GM12878 (cell line): Measurements from ENCODE around the gene HSD17B1. TPM values are rescaled to one million over a fixed set of nuclear protein-coding genes. Genes with fewer than 3 reads are reported as not detected.

ENCODE experiments used
- ATAC-seq: fragments of 200-7000 bp; cut with Tn5 transposase; 3 replicates; pipeline ENCODE4 v1.9.1; 2020; ENCODE audit warnings: mild to moderate bottlenecking, moderate library complexity
- BruUV-seq: library from RNA; stranded (reverse); fragments of 400-500 nt; replicated peaks from 2 replicates; lab custom pipeline; 2021; lab: Mats Ljungman, UMichigan
- CTCF ChIA-PET: fragments of 300-600 bp; sonication (Branson Sonifier 250); formaldehyde crosslinking; extraction: SDS; loops from one replicate; lab custom pipeline; 2021; ENCODE audit warnings: inconsistent platforms; lab: Yijun Ruan, JAX
- POLR2A ChIA-PET: fragments of 350-600 bp; formaldehyde crosslinking; extraction: SDS; loops from one replicate; lab custom pipeline; 2021; ENCODE audit warnings: inconsistent platforms; lab: Charles Lee
- RAD21 ChIA-PET: fragments of 300-600 bp; sonication (Branson Sonifier 250); formaldehyde crosslinking; loops from one replicate; lab custom pipeline; 2023; ENCODE audit warnings: antibody characterized with exemption; ENCODE audit not compliant: unreplicated experiment; lab: Charles Lee
- SMC1A ChIA-PET: fragments of 300-600 bp; sonication (Branson Sonifier 250); formaldehyde crosslinking; loops from one replicate; lab custom pipeline; 2023; ENCODE audit not compliant: unreplicated experiment, uncharacterized antibody; lab: Charles Lee
- DNase-seq: peaks from one replicate; pipeline ENCODE4 v3.0.0-alpha.2; 2011; ENCODE audit warnings: low read depth, low spot score
- FAIRE-seq: peaks from 3 replicates; lab custom pipeline; 2011; peaks lifted over from hg19 to GRCh38; lab: Jason Lieb, UNC
- H2AFZ ChIP-seq: 2 replicates; pipeline ENCODE4 v1.6.0; 2011; ENCODE audit warnings: low read depth, low read length, control low read depth; ENCODE audit not compliant: control insufficient read depth
- H3K27ac ChIP-seq: 2 replicates; pipeline ENCODE4 v1.5.1; 2011; ENCODE audit warnings: control low read depth; ENCODE audit not compliant: control insufficient read depth, insufficient read depth
- H3K27me3 ChIP-seq, 2 experiments: replicated peaks in 1 of 2; 2 replicates each; pipeline versions ENCODE4 v1.6.0 to v1.6.1; 2011; ENCODE audit warnings: low read length in 1 of 2; ENCODE audit not compliant: control insufficient read depth in 2 of 2, insufficient read depth in 2 of 2
- H3K36me3 ChIP-seq, 2 experiments: 2 replicates each; pipeline ENCODE4 v1.5.1; 2011; ENCODE audit warnings: low read length in 1 of 2; ENCODE audit not compliant: control insufficient read depth in 2 of 2, insufficient read depth in 2 of 2
- H3K4me1 ChIP-seq: 2 replicates; pipeline ENCODE4 v1.6.1; 2011; ENCODE audit warnings: mild to moderate bottlenecking, low read length, moderate library complexity, mixed read lengths; ENCODE audit not compliant: control insufficient read depth, insufficient read depth
- H3K4me2 ChIP-seq: 2 replicates; pipeline ENCODE4 v1.6.0; 2011; ENCODE audit warnings: control low read depth; ENCODE audit not compliant: control insufficient read depth, insufficient read depth
- H3K4me3 ChIP-seq: fragments of 200-600 bp; sonication (generic); 2 replicates; pipeline ENCODE4 v1.5.1; 2016
- H3K79me2 ChIP-seq: 2 replicates; pipeline ENCODE4 v1.6.0; 2011; ENCODE audit warnings: low read length; ENCODE audit not compliant: control insufficient read depth, insufficient read depth
- H3K9ac ChIP-seq: 2 replicates; pipeline ENCODE4 v1.8.0; 2011; ENCODE audit warnings: low read length, control low read depth, mixed read lengths; ENCODE audit not compliant: control insufficient read depth, insufficient read depth
- H3K9me3 ChIP-seq: replicated peaks from 3 replicates; pipeline ENCODE4 v1.5.1; 2011; ENCODE audit warnings: mild to moderate bottlenecking, low read length; ENCODE audit not compliant: control insufficient read depth, insufficient read depth
- H4K20me1 ChIP-seq: 2 replicates; pipeline ENCODE4 v1.6.0; 2011; ENCODE audit not compliant: control insufficient read depth, insufficient read depth
- HDAC2 ChIP-seq: fragments of 200-600 bp; sonication (generic); IDR thresholded peaks from 2 replicates; pipeline ENCODE4 v1.6.1; 2017
- IRF3 ChIP-seq: fragments of 450-650 bp; IDR thresholded peaks from 2 replicates; pipeline ENCODE4 v1.6.1; 2014; ENCODE audit warnings: mild to moderate bottlenecking
- KLF5 ChIP-seq: fragments of 450-650 bp; IDR thresholded peaks from 2 replicates; pipeline ENCODE4 v1.6.1; 2014; ENCODE audit warnings: mild to moderate bottlenecking; ENCODE audit not compliant: partially characterized antibody
- MLLT1 ChIP-seq: fragments of 450-650 bp; IDR thresholded peaks from 2 replicates; pipeline ENCODE4 v1.6.1; 2016; ENCODE audit warnings: mild to moderate bottlenecking
- MYC ChIP-seq: IDR thresholded peaks from 2 replicates; pipeline ENCODE4 v1.6.1; 2011; ENCODE audit warnings: mild to moderate bottlenecking, low read length, moderate library complexity, inconsistent platforms; ENCODE audit not compliant: insufficient read depth, insufficient replicate concordance, insufficient read length, severe bottlenecking
- PML ChIP-seq: IDR thresholded peaks from 2 replicates; pipeline ENCODE4 v1.6.1; 2012; ENCODE audit warnings: low read length, inconsistent platforms
- POLR2AphosphoS5 ChIP-seq: IDR thresholded peaks from 2 replicates; pipeline ENCODE4 v1.6.1; 2011; ENCODE audit warnings: mild to moderate bottlenecking, low read length, inconsistent platforms
- RAD21 ChIP-seq: IDR thresholded peaks from 2 replicates; pipeline ENCODE4 v1.6.1; 2011; ENCODE audit warnings: mild to moderate bottlenecking, low read depth, low read length, moderate library complexity; ENCODE audit not compliant: insufficient read depth
- RFX5 ChIP-seq: IDR thresholded peaks from 2 replicates; pipeline ENCODE4 v1.6.1; 2011; ENCODE audit warnings: low read depth, low read length, improper control_type of control experiment
- SUPT20H ChIP-seq: IDR thresholded peaks from 2 replicates; pipeline ENCODE4 v1.6.1; 2011; ENCODE audit warnings: low read depth, mild to moderate bottlenecking, low read length, moderate library complexity, borderline replicate concordance; ENCODE audit not compliant: control insufficient read depth
- SUZ12 ChIP-seq: fragments of 200-600 bp; sonication (generic); IDR thresholded peaks from one replicate; pipeline ENCODE4 v1.6.1; 2018; ENCODE audit warnings: antibody characterized with exemption, mild to moderate bottlenecking; ENCODE audit not compliant: unreplicated experiment
- USF1 ChIP-seq: IDR thresholded peaks from 2 replicates; pipeline ENCODE4 v1.6.1; 2011; ENCODE audit warnings: borderline replicate concordance, low read depth, mild to moderate bottlenecking, moderate library complexity, mixed read lengths, low read length; ENCODE audit not compliant: insufficient read depth; ENCODE audit errors: extremely low read length
- ZBTB4 ChIP-seq: fragments of 450-650 bp; formaldehyde crosslinking; IDR thresholded peaks from 2 replicates; pipeline ENCODE4 v1.4.0; 2022; ENCODE audit warnings: mild to moderate bottlenecking, moderate library complexity
- WGBS: methylation state at CpG from one replicate; pipeline ENCODE4 v1.1.6; 2016; ENCODE audit warnings: low lambda C conversion rate; ENCODE audit not compliant: insufficient replicate concordance, insufficient coverage; ENCODE audit errors: missing lambda C conversion rate; 5-methylcytosine and 5-hydroxymethylcytosine counted together
- in situ Hi-C: fragments of 300-500 bp; cut with MboI; formaldehyde crosslinking; loops from 9 replicates; pipeline ENCODE4 v1.14.3; 2018; ENCODE audit warnings: mixed read lengths
- intact Hi-C: fragments of 100-400 bp; cut with micrococcal nuclease; formaldehyde crosslinking; loops from one replicate; pipeline ENCODE4 v1.14.2; 2022; ENCODE audit not compliant: unreplicated experiment
- polyA plus RNA-seq, 11 experiments: library from polyadenylated mRNA; depleted of rRNA in 4 of 11; unstranded in 6 of 11; stranded (reverse) in 5 of 11; fragments of >200 nt; fragmentation: Nextera tagmentation in 4 of 11; fragmentation: Illumina TruSeq in 1 of 11; extraction: Ambion mirVana in 4 of 11; extraction: Trizol in 1 of 11; gene quantifications; 1 replicate in 1 of 11; 2 replicates in 10 of 11; pipeline versions ENCODE4 v1.2.1 to v1.2.3, GENCODE V29; 2011 to 2016; ENCODE audit warnings: inconsistent platforms in 2 of 11, missing spikeins in 2 of 11, low read depth in 1 of 11
- total RNA-seq, 4 experiments: library from RNA; depleted of rRNA in 3 of 4; stranded (reverse); fragments of >200 nt in 3 of 4; fragmentation: Illumina TruSeq in 1 of 4; extraction: Trizol in 1 of 4; gene quantifications; 2 replicates each; pipeline versions ENCODE4 v1.2.1 to v1.2.3, GENCODE V29; 2013 to 2021

HSD17B1 gene
- total and polyA plus RNA-seq, 10 of the 15 experiments (the other 5 are each of a cell fraction or from before 2014, with no cell fraction given): 0.15 to 1.1 (median 0.42) TPM

- DNase-seq (no peak), FAIRE-seq (no peak), ATAC-seq (no peak)
- POLR2A ChIA-PET: interaction anchor here (0.7 to 1.9 kb wide), 2 partner anchors 111 to 371 kb away, joined by 4 read pairs; partner anchors contain the start of gene PLEKHH3
- no TSS peak for BruUV-seq
- Histone ChIP-seq H3K36me3 (peaks cover 20 to 29% of the 10 kb centered on the region in 2 experiments; a peak in 3 of 4 replicates), H3K4me3 (no peak overlapping the region), H3K9me3 (no peaks in the 10 kb centered on the region), H3K4me1 (peaks cover 24% of the 10 kb centered on the region), H3K27ac (no peak overlapping the region), H3K27me3 (no peaks in the 10 kb centered on the region), H2AFZ (no peak overlapping the region), H3K79me2 (peaks cover 50% of the 10 kb centered on the region), H4K20me1 (no peaks in the 10 kb centered on the region), H3K4me2 (no peak overlapping the region), H3K9ac (no peak overlapping the region)
- WGBS: 87% methylated on average over 13 of the region's 15 CpGs
- CTCF ChIA-PET: no interaction called here
- intact Hi-C loops: no loop called here
- RAD21 ChIA-PET: interaction anchor here (0.8 to 1.4 kb wide), 3 partner anchors 10 to 116 kb away, joined by 3 read pairs; partner anchors contain the start of gene CCR10
- SMC1A ChIA-PET: interaction anchor here (1.0 to 1.2 kb wide), 2 partner anchors 14 to 44 kb away, joined by 3 to 4 read pairs; partner anchors contain the start of genes RETREG3 and TUBG1
- in situ Hi-C loops: no loop called here
- no peak for TF ChIP-seq SUZ12
- TF ChIP-seq HDAC2: no peak
- no peak for TF ChIP-seq RFX5
- no peak for TF ChIP-seq SUPT20H
- no peak for TF ChIP-seq ZBTB4 (CRISPR knock-in tag)
- no peak for TF ChIP-seq RAD21
- TF ChIP-seq IRF3: no peak
- no peak for TF ChIP-seq USF1
- TF ChIP-seq MYC: no peak
- TF ChIP-seq PML: no peak
- no peak for TF ChIP-seq POLR2AphosphoS5
- no peak for TF ChIP-seq KLF5
- TF ChIP-seq MLLT1: no peak
Observed at GRCh38 chr17:42564815-42565522, 12.2 kb downstream of the HSD17B1 start.
